ENCODE measurements around the gene SYS1. TPM values are rescaled to one million over a fixed set of nuclear protein-coding genes. Genes with fewer than 3 reads are reported as not detected.
A peak's percentile ranks its signal among the peaks of the same experiment; 100 is the strongest.

The SYS1 gene
- total RNA-seq, 1 donor from 2014 or later, result 10.5 TPM

GRCh38 chr20:45415822-45416637, 53.1 kb downstream of the SYS1 start, which contains the start of gene PIGT:
TSS of gene PIGT (plus strand) at chr20:45416141. CDS start at chr20:45416157, 16 bp downstream.
- Histone ChIP-seq H2AFZ (replicated peaks) (peak within 1 kb of the TSS; percentile 90), H3K4me3 (peak within 1 kb of the TSS; percentile 87), H3K4me1 (peaks cover 8% of the 10 kb centered on the region), H3K36me3 (no peaks in the 10 kb centered on the region), H3K27ac (no peak within 1 kb of the TSS), H4K20me1 (ENCODE audit: low read depth) (no peaks in the 10 kb centered on the region), H3K27me3 (peaks cover 5% of the 10 kb centered on the region), H3K9ac (peak within 1 kb of the TSS; percentile 82), H3F3A (ENCODE audit: low read depth) (no peaks in the 10 kb centered on the region), H3K4me2 (peak within 1 kb of the TSS; percentile 91), H3K79me2 (ENCODE audit: low read depth) (peaks cover 23% of the 10 kb centered on the region), H3K9me3 (ENCODE audit: low read depth) (no peaks in the 10 kb centered on the region)
- peaks cover 13% of the 10 kb centered on the region for H3K4me1 Mint-ChIP-seq
- peak within 1 kb of the TSS; percentile 93 for H3K4me3 Mint-ChIP-seq
- TF ChIP-seq CTCF (IDR thresholded peaks at IDR 0.05) (no peak), EZH2 (IDR thresholded peaks at IDR 0.05) (no peak), EZH2phosphoT487 (IDR thresholded peaks at IDR 0.05) (no peak)
- peaks cover 10% of the 10 kb centered on the region for H3K36me3 Mint-ChIP-seq
- H3K27ac Mint-ChIP-seq, result peak within 1 kb of the TSS; percentile 67
- peak; percentile 89 for DNase-seq (ENCODE audit: low spot score)
- no peaks in the 10 kb centered on the region for H3K9me3 Mint-ChIP-seq
- peaks cover 2% of the 10 kb centered on the region for H3K27me3 Mint-ChIP-seq (ENCODE audit: insufficient read depth, low read depth)

GRCh38 chr20:45416917-45417316, 54.0 kb downstream of the SYS1 start:
- Histone ChIP-seq H3K9ac (no peak overlapping the region), H3K27me3 (peaks cover 5% of the 10 kb centered on the region), H3K4me1 (peaks cover 8% of the 10 kb centered on the region), H3K27ac (no peak overlapping the region), H3K36me3 (no peaks in the 10 kb centered on the region), H3K4me2 (peak overlapping the region; percentile 91), H3K9me3 (ENCODE audit: low read depth) (no peaks in the 10 kb centered on the region), H3K4me3 (peak overlapping the region; percentile 87), H3K79me2 (ENCODE audit: low read depth) (peaks cover 23% of the 10 kb centered on the region), H4K20me1 (ENCODE audit: low read depth) (no peaks in the 10 kb centered on the region), H2AFZ (replicated peaks) (no peak overlapping the region), H3F3A (ENCODE audit: low read depth) (no peaks in the 10 kb centered on the region)
- Mint-ChIP-seq H3K27me3 (ENCODE audit: insufficient read depth, low read depth) (peaks cover 2% of the 10 kb centered on the region), H3K36me3 (peaks cover 8% of the 10 kb centered on the region), H3K4me3 (peak overlapping the region; percentile 93), H3K27ac (no peak overlapping the region), H3K9me3 (no peaks in the 10 kb centered on the region), H3K4me1 (peaks cover 13% of the 10 kb centered on the region)
- no peak for DNase-seq (ENCODE audit: low spot score)
- TF ChIP-seq EZH2 (IDR thresholded peaks at IDR 0.05) (no peak), EZH2phosphoT487 (IDR thresholded peaks at IDR 0.05) (no peak), CTCF (IDR thresholded peaks at IDR 0.05) (no peak)

Other genes with a start within 250 kb of the SYS1 start
- not detected in 2 replicates for gene WFDC5, start 248.0 kb upstream of the SYS1 start, total RNA-seq (ENCODE audit: low replicate concordance)
- not detected in 2 replicates for gene WFDC12, start 238.7 kb upstream of the SYS1 start, total RNA-seq (ENCODE audit: low replicate concordance)
- not detected in 2 replicates for gene PI3, start 188.3 kb upstream of the SYS1 start, total RNA-seq (ENCODE audit: low replicate concordance)
- gene SEMG1, start 156.1 kb upstream of the SYS1 start, total RNA-seq (ENCODE audit: low replicate concordance), result not detected in 2 replicates
- gene SEMG2, start 141.8 kb upstream of the SYS1 start, total RNA-seq (ENCODE audit: low replicate concordance), result not detected in 2 replicates
- gene SLPI, start 108.6 kb upstream of the SYS1 start, total RNA-seq (ENCODE audit: low replicate concordance), result not detected in 2 replicates
- gene RBPJL, start 56.3 kb upstream of the SYS1 start, total RNA-seq (ENCODE audit: low replicate concordance), result not detected in 2 replicates
- 0.06 TPM in 1 of 2 replicates, not detected in the other for gene MATN4, start 54.9 kb upstream of the SYS1 start, total RNA-seq (ENCODE audit: low replicate concordance)
- gene SDC4, start 14.7 kb upstream of the SYS1 start, total RNA-seq (ENCODE audit: low replicate concordance), result 19.3 and 27.6 TPM in 2 replicates
- 0.06 TPM in 1 of 2 replicates, not detected in the other for gene TP53TG5, start 15.2 kb downstream of the SYS1 start, total RNA-seq (ENCODE audit: low replicate concordance)
- 10.2 and 15.1 TPM in 2 replicates for gene DBNDD2, start 45.1 kb downstream of the SYS1 start, total RNA-seq (ENCODE audit: low replicate concordance)
- 24.5 and 57.3 TPM in 2 replicates for gene PIGT, start 53.0 kb downstream of the SYS1 start, total RNA-seq (ENCODE audit: low replicate concordance)
- gene WFDC2, start 106.6 kb downstream of the SYS1 start, total RNA-seq (ENCODE audit: low replicate concordance), result 2.7 and 5.8 TPM in 2 replicates
- not detected in 2 replicates for gene SPINT3, start 152.5 kb downstream of the SYS1 start, total RNA-seq (ENCODE audit: low replicate concordance)
- gene WFDC6, start 176.3 kb downstream of the SYS1 start, total RNA-seq (ENCODE audit: low replicate concordance), result not detected in 2 replicates
- gene EPPIN, start 184.2 kb downstream of the SYS1 start, total RNA-seq (ENCODE audit: low replicate concordance), result not detected in 2 replicates
- not detected in 2 replicates for gene WFDC8, start 216.1 kb downstream of the SYS1 start, total RNA-seq (ENCODE audit: low replicate concordance)